ENCODE measurements around the gene MROH8.

Gene MROH8

GRCh38 chr20:37166867-37167266, 12.5 kb downstream of the MROH8 start:
- no peaks in the 10 kb centered on the region for H3K4me1 ChIP-seq (ENCODE audit: control insufficient read depth, insufficient read depth, low read length)
- peaks cover 10% of the 10 kb centered on the region for H3K36me3 ChIP-seq (ENCODE audit: control insufficient read depth, insufficient read depth, low read length, severe bottlenecking)
- H3K4me3 ChIP-seq (ENCODE audit: low read length) = no peak overlapping the region
- no peak overlapping the region for H3K9ac ChIP-seq (ENCODE audit: low read length)
- no peaks in the 10 kb centered on the region for H3K9me3 ChIP-seq (ENCODE audit: control insufficient read depth, low read length)
- DNase-seq (ENCODE audit: low read depth) = no peak
- peaks cover 7% of the 10 kb centered on the region for H3K27me3 ChIP-seq (replicated peaks; ENCODE audit: control insufficient read depth, insufficient read depth, low read length)

DNA sequence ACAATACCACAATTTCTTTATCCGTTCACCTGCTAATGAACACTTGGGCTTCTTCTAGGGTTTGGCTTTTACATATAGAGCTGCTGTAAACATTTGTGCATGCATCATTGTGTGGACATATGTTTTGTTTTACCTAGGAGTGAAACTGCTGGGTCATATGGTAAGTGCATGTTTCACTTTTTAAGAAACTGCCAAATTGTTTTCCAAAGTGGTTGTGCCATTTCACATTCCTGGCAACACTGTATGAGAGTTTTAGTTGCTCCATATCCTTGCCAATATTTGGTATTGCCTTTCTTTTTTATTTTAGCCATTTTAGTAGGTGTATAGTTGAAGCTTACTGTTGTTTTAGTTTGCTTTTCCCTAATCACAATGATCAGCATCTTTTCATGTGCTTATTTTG, 14.3 kb downstream of the MROH8 start:
- peaks cover 7% of the 10 kb centered on the region for H3K27me3 ChIP-seq (replicated peaks; ENCODE audit: control insufficient read depth, insufficient read depth, low read length)
- H3K4me3 ChIP-seq (ENCODE audit: low read length) = no peak overlapping the region
- peaks cover 10% of the 10 kb centered on the region for H3K36me3 ChIP-seq (ENCODE audit: control insufficient read depth, insufficient read depth, low read length, severe bottlenecking)
- H3K4me1 ChIP-seq (ENCODE audit: control insufficient read depth, insufficient read depth, low read length) = no peaks in the 10 kb centered on the region
- no peak overlapping the region for H3K9ac ChIP-seq (ENCODE audit: low read length)
- DNase-seq (ENCODE audit: low read depth) = no peak
- no peaks in the 10 kb centered on the region for H3K9me3 ChIP-seq (ENCODE audit: control insufficient read depth, low read length)

DNA sequence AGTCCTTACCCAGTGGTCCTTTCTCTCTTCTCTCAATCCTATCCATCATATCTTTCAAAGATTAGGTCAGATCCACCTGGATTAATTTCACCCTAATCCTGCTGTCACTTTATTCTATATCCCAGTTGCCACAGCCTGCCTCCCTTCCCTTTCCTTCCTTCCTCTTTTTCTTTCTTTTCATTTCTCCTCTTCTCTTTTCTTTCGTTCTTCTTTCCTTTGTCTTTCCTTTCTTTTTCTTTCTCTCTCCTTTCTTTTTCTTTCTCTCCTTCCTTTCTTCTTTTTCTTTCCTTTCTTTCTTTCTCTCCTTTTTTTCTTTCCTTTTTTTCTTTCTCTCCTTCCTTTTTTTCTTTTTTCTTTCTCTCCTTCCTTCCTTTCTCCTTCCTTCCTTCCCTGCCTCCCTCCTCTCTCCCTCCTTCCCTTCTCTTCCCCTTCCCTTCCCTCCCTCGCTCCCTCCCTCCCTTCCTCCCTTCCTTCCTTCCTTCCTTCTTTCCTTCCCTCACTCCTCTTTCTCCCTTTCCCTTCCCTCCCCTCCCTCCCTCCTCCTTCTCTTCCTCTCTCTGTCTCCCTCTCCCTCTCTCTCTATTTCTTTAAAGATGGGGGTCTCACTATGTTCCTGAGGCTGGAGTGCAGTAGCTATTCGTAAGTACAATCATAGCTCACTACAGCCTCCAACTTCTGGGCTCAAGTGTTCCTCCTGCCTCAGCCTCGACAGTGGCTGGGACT, 15.4 kb downstream of the MROH8 start:
- Histone ChIP-seq H3K36me3 (ENCODE audit: control insufficient read depth, insufficient read depth, low read length, severe bottlenecking) (peaks cover 10% of the 10 kb centered on the region), H3K4me3 (ENCODE audit: low read length) (no peak overlapping the region), H3K27me3 (replicated peaks; ENCODE audit: control insufficient read depth, insufficient read depth, low read length) (peaks cover 7% of the 10 kb centered on the region), H3K9ac (ENCODE audit: low read length) (no peak overlapping the region), H3K4me1 (ENCODE audit: control insufficient read depth, insufficient read depth, low read length) (no peaks in the 10 kb centered on the region), H3K9me3 (ENCODE audit: control insufficient read depth, low read length) (no peaks in the 10 kb centered on the region)
- DNase-seq (ENCODE audit: low read depth) = no peak

GRCh38 chr20:37162646-37163045, 16.7 kb downstream of the MROH8 start:
- DNase-seq (ENCODE audit: low read depth) = no peak
- Histone ChIP-seq H3K9me3 (ENCODE audit: control insufficient read depth, low read length) (no peaks in the 10 kb centered on the region), H3K4me3 (ENCODE audit: low read length) (no peak overlapping the region), H3K27me3 (replicated peaks; ENCODE audit: control insufficient read depth, insufficient read depth, low read length) (peaks cover 7% of the 10 kb centered on the region), H3K36me3 (ENCODE audit: control insufficient read depth, insufficient read depth, low read length, severe bottlenecking) (peaks cover 5% of the 10 kb centered on the region), H3K4me1 (ENCODE audit: control insufficient read depth, insufficient read depth, low read length) (no peaks in the 10 kb centered on the region), H3K9ac (ENCODE audit: low read length) (no peak overlapping the region)

DNA sequence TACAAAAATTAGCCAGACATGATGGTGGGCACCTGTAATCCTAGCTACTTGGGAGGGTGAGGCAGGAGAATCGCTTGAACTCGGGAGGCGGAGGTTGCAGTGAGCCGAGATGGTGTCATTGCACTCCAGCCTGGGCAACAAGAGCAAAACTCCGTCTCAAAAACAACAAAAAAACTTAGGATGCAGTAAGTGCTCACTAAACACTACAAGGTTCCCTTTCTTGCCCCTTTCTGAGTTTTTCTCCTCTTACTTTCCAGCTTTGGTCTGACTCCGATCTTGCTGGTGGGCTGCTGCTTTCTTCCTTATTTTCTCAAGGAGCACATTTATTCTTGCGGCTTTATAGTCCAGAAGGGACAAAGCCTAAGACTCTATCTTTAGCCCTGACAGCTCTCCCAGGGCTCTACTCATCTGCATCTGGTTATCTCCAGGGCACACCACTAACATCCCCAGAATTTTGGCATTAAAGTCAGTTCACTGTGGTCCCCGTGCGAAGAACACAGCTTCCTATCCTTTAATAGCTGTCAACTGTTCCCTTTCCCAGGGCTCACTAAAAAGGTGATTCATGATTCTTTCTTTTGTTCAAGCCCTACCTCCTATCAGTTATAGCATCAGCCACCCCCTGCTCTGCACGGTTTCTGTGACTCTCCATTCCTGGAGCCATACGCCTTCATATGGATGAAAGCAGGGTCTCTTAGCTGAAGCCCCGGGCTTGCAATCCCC, 17.4 kb downstream of the MROH8 start:
- Histone ChIP-seq H3K4me1 (ENCODE audit: control insufficient read depth, insufficient read depth, low read length) (no peaks in the 10 kb centered on the region), H3K36me3 (ENCODE audit: control insufficient read depth, insufficient read depth, low read length, severe bottlenecking) (no peaks in the 10 kb centered on the region), H3K27me3 (replicated peaks; ENCODE audit: control insufficient read depth, insufficient read depth, low read length) (peaks cover 7% of the 10 kb centered on the region), H3K9me3 (ENCODE audit: control insufficient read depth, low read length) (no peaks in the 10 kb centered on the region), H3K4me3 (ENCODE audit: low read length) (no peak overlapping the region), H3K9ac (ENCODE audit: low read length) (no peak overlapping the region)
- no peak for DNase-seq (ENCODE audit: low read depth)

- Histone ChIP-seq H3K36me3 (ENCODE audit: control insufficient read depth, insufficient read depth, low read length, severe bottlenecking) (no peaks in the 10 kb centered on the region), H3K9me3 (ENCODE audit: control insufficient read depth, low read length) (no peaks in the 10 kb centered on the region), H3K4me3 (ENCODE audit: low read length) (no peak overlapping the region), H3K27me3 (replicated peaks; ENCODE audit: control insufficient read depth, insufficient read depth, low read length) (peaks cover 7% of the 10 kb centered on the region), H3K4me1 (ENCODE audit: control insufficient read depth, insufficient read depth, low read length) (no peaks in the 10 kb centered on the region), H3K9ac (ENCODE audit: low read length) (no peak overlapping the region)
- DNase-seq (ENCODE audit: low read depth) = no peak
These were observed 18.7 kb downstream of the MROH8 start for GRCh38 chr20:37160683-37161082.

GRCh38 chr20:37158248-37158647, 21.1 kb downstream of the MROH8 start:
- Histone ChIP-seq H3K9ac (ENCODE audit: low read length) (no peak overlapping the region), H3K27me3 (replicated peaks; ENCODE audit: control insufficient read depth, insufficient read depth, low read length) (peaks cover 7% of the 10 kb centered on the region), H3K4me3 (ENCODE audit: low read length) (no peak overlapping the region), H3K9me3 (ENCODE audit: control insufficient read depth, low read length) (no peaks in the 10 kb centered on the region), H3K4me1 (ENCODE audit: control insufficient read depth, insufficient read depth, low read length) (no peaks in the 10 kb centered on the region), H3K36me3 (ENCODE audit: control insufficient read depth, insufficient read depth, low read length, severe bottlenecking) (no peaks in the 10 kb centered on the region)
- DNase-seq (ENCODE audit: low read depth) = no peak

GRCh38 chr20:37155987-37156386, 23.4 kb downstream of the MROH8 start:
- no peaks in the 10 kb centered on the region for H3K9me3 ChIP-seq (ENCODE audit: control insufficient read depth, low read length)
- no peaks in the 10 kb centered on the region for H3K27me3 ChIP-seq (replicated peaks; ENCODE audit: control insufficient read depth, insufficient read depth, low read length)
- H3K9ac ChIP-seq (ENCODE audit: low read length) = no peak overlapping the region
- no peaks in the 10 kb centered on the region for H3K36me3 ChIP-seq (ENCODE audit: control insufficient read depth, insufficient read depth, low read length, severe bottlenecking)
- no peak overlapping the region for H3K4me3 ChIP-seq (ENCODE audit: low read length)
- no peak for DNase-seq (ENCODE audit: low read depth)
- H3K4me1 ChIP-seq (ENCODE audit: control insufficient read depth, insufficient read depth, low read length) = no peaks in the 10 kb centered on the region

- no peak for DNase-seq (ENCODE audit: low read depth)
- Histone ChIP-seq H3K36me3 (ENCODE audit: control insufficient read depth, insufficient read depth, low read length, severe bottlenecking) (no peaks in the 10 kb centered on the region), H3K9ac (ENCODE audit: low read length) (no peak overlapping the region)
These were observed 24.6 kb downstream of the MROH8 start for GRCh38 chr20:37154684-37155298.

DNA sequence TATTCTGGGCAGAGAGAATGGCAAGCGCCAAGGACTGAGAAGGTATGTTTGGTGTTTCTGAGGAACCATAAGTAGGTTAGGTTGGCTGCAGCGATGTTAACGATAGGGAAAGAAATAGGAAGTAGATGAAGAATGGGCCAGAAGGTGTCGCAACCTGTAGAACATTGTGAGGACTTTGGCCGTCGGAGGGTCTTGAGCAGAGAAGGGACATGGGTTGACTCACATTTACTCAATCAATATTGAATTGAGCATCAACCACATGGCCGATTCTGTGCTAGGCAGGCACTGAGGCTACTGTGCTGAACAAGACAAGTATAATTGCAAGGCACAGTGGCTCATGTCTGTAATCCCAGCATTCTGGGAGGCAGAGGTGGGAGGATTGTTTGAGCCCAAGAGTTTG, 27.1 kb downstream of the MROH8 start:
- no peak for DNase-seq (ENCODE audit: low read depth)
- Histone ChIP-seq H3K4me1 (ENCODE audit: control insufficient read depth, insufficient read depth, low read length) (no peaks in the 10 kb centered on the region), H3K9me3 (ENCODE audit: control insufficient read depth, low read length) (no peaks in the 10 kb centered on the region), H3K36me3 (ENCODE audit: control insufficient read depth, insufficient read depth, low read length, severe bottlenecking) (no peaks in the 10 kb centered on the region), H3K27me3 (replicated peaks; ENCODE audit: control insufficient read depth, insufficient read depth, low read length) (no peaks in the 10 kb centered on the region), H3K4me3 (ENCODE audit: low read length) (no peak overlapping the region), H3K9ac (ENCODE audit: low read length) (no peak overlapping the region)

More at GRCh38 chr20:37154684-37155298, 24.6 kb downstream of the MROH8 start:
- no peaks in the 10 kb centered on the region for H3K9me3 ChIP-seq (ENCODE audit: control insufficient read depth, low read length)
- H3K27me3 ChIP-seq (replicated peaks; ENCODE audit: control insufficient read depth, insufficient read depth, low read length) = no peaks in the 10 kb centered on the region
- H3K4me1 ChIP-seq (ENCODE audit: control insufficient read depth, insufficient read depth, low read length) = no peaks in the 10 kb centered on the region
- H3K4me3 ChIP-seq (ENCODE audit: low read length) = no peak overlapping the region

DNA sequence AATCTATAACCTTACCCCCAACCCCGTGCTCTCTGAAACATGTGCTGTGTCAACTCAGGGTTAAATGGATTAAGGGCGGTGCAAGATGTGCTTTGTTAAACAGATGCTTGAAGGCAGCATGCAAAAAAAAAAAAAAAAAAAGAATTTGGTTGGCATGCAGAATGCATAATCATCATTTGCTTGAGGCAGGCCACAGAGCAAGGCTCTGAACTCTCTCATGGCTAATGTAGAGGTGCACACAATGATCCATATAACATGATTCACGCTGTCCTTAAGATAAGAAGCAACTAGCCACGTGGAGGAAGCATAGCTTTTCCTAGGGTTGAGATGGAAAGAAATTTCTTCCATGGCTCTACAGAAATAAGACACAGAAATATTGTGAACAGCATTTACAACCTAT, 27.8 kb downstream of the MROH8 start:
- Histone ChIP-seq H3K4me1 (ENCODE audit: control insufficient read depth, insufficient read depth, low read length) (no peaks in the 10 kb centered on the region), H3K27me3 (replicated peaks; ENCODE audit: control insufficient read depth, insufficient read depth, low read length) (no peaks in the 10 kb centered on the region), H3K9me3 (ENCODE audit: control insufficient read depth, low read length) (no peaks in the 10 kb centered on the region), H3K36me3 (ENCODE audit: control insufficient read depth, insufficient read depth, low read length, severe bottlenecking) (no peaks in the 10 kb centered on the region), H3K9ac (ENCODE audit: low read length) (no peak overlapping the region), H3K4me3 (ENCODE audit: low read length) (no peak overlapping the region)
- no peak for DNase-seq (ENCODE audit: low read depth)
